Right lobe of liver (tissue), 4 donors: Measurements from ENCODE around the gene SIRPA.

ENCODE experiments used
- CTCF ChIP-seq, 4 donors: fragments of 200-600 bp in 3 of 4; fragments of 450-650 bp in 1 of 4; IDR thresholded peaks; one replicate each; pipeline versions ENCODE4 v1.5.1 to v1.8.0; 2016 to 2022; ENCODE audit warnings: antibody characterized with exemption in 4 of 4, mild to moderate bottlenecking in 2 of 4
- POLR2A ChIP-seq: fragments of 450-650 bp; IDR thresholded peaks from one replicate; pipeline ENCODE4 v1.6.1; 2017; ENCODE audit warnings: antibody characterized with exemption, mild to moderate bottlenecking
- donor health status: DM: no; HTN: no; CAD: no.
- donor health status: DM: no; HTN: no; CAD: no.
- donor health status: DM: no; HTN: yes; CAD: no.

GRCh38 chr20:1934156-1934555 is 38.9 kb downstream of the SIRPA start:
- TF ChIP-seq CTCF (IDR thresholded peaks at IDR 0.05) (no peak), POLR2A (no peak)
